Endothelial cell of umbilical vein (primary cell): ENCODE measurements around the gene HDAC4. TPM values are rescaled to one million over a fixed set of nuclear protein-coding genes. Genes with fewer than 3 reads are reported as not detected.

Source experiments
- BruUV-seq: library from RNA; stranded (reverse); fragments of 400-500 nt; replicated peaks from 2 replicates; lab custom pipeline; 2021; lab: Mats Ljungman, UMichigan
- CTCF ChIA-PET: fragments of 300-600, 350-600 bp; sonication (Branson Sonifier 250); formaldehyde crosslinking; loops from one replicate; lab custom pipeline; 2021; ENCODE audit warnings: antibody characterized with exemption, inconsistent platforms; lab: Charles Lee
- POLR2A ChIA-PET: fragments of 300-600, 350-600 bp; sonication (Branson Sonifier 250); formaldehyde crosslinking; loops from one replicate; lab custom pipeline; 2021; ENCODE audit warnings: antibody characterized with exemption, inconsistent platforms; lab: Charles Lee
- DNase-seq: peaks from one replicate; pipeline ENCODE4 v3.0.0-alpha.2; 2011; ENCODE audit warnings: low read depth, low spot score
- FAIRE-seq: peaks from 2 replicates; lab custom pipeline; 2011; peaks lifted over from hg19 to GRCh38; lab: Jason Lieb, UNC
- H2AFZ ChIP-seq: 2 replicates; pipeline ENCODE4 v1.6.0; 2012; ENCODE audit warnings: low read depth, low read length, control low read depth, inconsistent platforms
- H3K27ac ChIP-seq: 2 replicates; pipeline ENCODE4 v1.5.1; 2011; ENCODE audit warnings: low read depth, mild to moderate bottlenecking, control low read depth, low read length, moderate library complexity; ENCODE audit not compliant: insufficient read depth
- H3K27me3 ChIP-seq, 2 experiments: 2 replicates each; pipeline versions ENCODE4 v1.6.0 to v1.6.1; 2011; ENCODE audit warnings: low read length in 2 of 2, mixed read lengths in 1 of 2; ENCODE audit not compliant: control insufficient read depth in 2 of 2, insufficient read depth in 2 of 2
- H3K36me3 ChIP-seq, 2 experiments: 2 replicates in 1 of 2; 3 replicates in 1 of 2; pipeline ENCODE4 v1.5.1; 2011; ENCODE audit warnings: low read length in 2 of 2, mild to moderate bottlenecking in 1 of 2, moderate library complexity in 1 of 2; ENCODE audit not compliant: control insufficient read depth in 2 of 2, insufficient read depth in 2 of 2; ENCODE audit errors: extremely low read depth in 1 of 2
- H3K4me1 ChIP-seq: 3 replicates; pipeline ENCODE4 v1.5.1; 2011; ENCODE audit warnings: mild to moderate bottlenecking, low read length; ENCODE audit not compliant: control insufficient read depth, insufficient read depth; ENCODE audit errors: extremely low read depth
- H3K4me2 ChIP-seq: 2 replicates; pipeline ENCODE4 v1.6.1; 2011; ENCODE audit warnings: low read length, control low read depth, mixed read lengths; ENCODE audit not compliant: insufficient read depth
- H3K4me3 ChIP-seq, 3 experiments: fragments of 200-600 bp in 1 of 3; sonication (generic), shearing (Covaris generic) in 1 of 3; replicated peaks in 1 of 3; 2 replicates each; pipeline ENCODE4 v1.5.1; 2011 to 2016; ENCODE audit warnings: control low read depth in 3 of 3, low read length in 3 of 3, mild to moderate bottlenecking in 2 of 3, inconsistent platforms in 1 of 3, low read depth in 1 of 3, moderate library complexity in 1 of 3; ENCODE audit not compliant: insufficient read depth in 1 of 3
- H3K79me2 ChIP-seq: 2 replicates; pipeline ENCODE4 v1.6.0; 2012; ENCODE audit warnings: low read length, inconsistent platforms; ENCODE audit not compliant: control insufficient read depth, insufficient read depth
- H3K9ac ChIP-seq: replicated peaks from 2 replicates; pipeline ENCODE3; 2011; ENCODE audit warnings: low read length, control low read depth; ENCODE audit not compliant: insufficient read depth; ENCODE audit errors: extremely low read depth
- H3K9me1 ChIP-seq: replicated peaks from 3 replicates; pipeline ENCODE4 v1.6.0; 2011; ENCODE audit warnings: mild to moderate bottlenecking, low read length; ENCODE audit not compliant: control insufficient read depth, insufficient read depth; ENCODE audit errors: extremely low read depth
- H3K9me3 ChIP-seq: replicated peaks from 2 replicates; pipeline ENCODE4 v1.5.1; 2012; ENCODE audit warnings: low read length, inconsistent platforms; ENCODE audit not compliant: control insufficient read depth, insufficient read depth
- H4K20me1 ChIP-seq: replicated peaks from 2 replicates; pipeline ENCODE3; 2011; ENCODE audit warnings: mild to moderate bottlenecking, low read length; ENCODE audit not compliant: control insufficient read depth, insufficient read depth; ENCODE audit errors: extremely low read depth
- GATA2 ChIP-seq: IDR thresholded peaks from 2 replicates; pipeline ENCODE4 v1.7.0; 2011; ENCODE audit warnings: low read depth, mild to moderate bottlenecking, moderate library complexity, mixed read lengths, low read length; ENCODE audit not compliant: insufficient read length, insufficient read depth
- MYC ChIP-seq: IDR thresholded peaks from one replicate; pipeline ENCODE4 v1.6.1; 2011; ENCODE audit warnings: mild to moderate bottlenecking, low read depth, low read length
- POLR2AphosphoS5 ChIP-seq: IDR thresholded peaks from 2 replicates; pipeline ENCODE4 v1.6.1; 2012; ENCODE audit warnings: low read depth, mild to moderate bottlenecking, control low read depth, low read length, moderate library complexity; ENCODE audit not compliant: insufficient read depth
- dilution Hi-C: fragments of 300-500 bp; cut with MboI; formaldehyde crosslinking; loops from one replicate; pipeline ENCODE4 v1.15.0; 2019; ENCODE audit warnings: low sequenced_read_pairs; ENCODE audit not compliant: extremely low pct_ligation_motif_present
- intact Hi-C: fragments of 100-400 bp; cut with micrococcal nuclease; formaldehyde crosslinking; loops from one replicate; pipeline ENCODE4 v1.10.0; 2022
- polyA plus RNA-seq, 4 experiments: library from polyadenylated mRNA; depleted of rRNA in 3 of 4; stranded (reverse) in 3 of 4; unstranded in 1 of 4; fragments of >200 nt; gene quantifications; 2 replicates each; pipeline versions ENCODE4 v1.2.1 to v1.2.3, GENCODE V29; 2011 to 2012; ENCODE audit warnings: missing spikeins in 1 of 4
- total RNA-seq: library from RNA; stranded (reverse); gene quantifications from 2 replicates; pipeline ENCODE4 v1.2.3, GENCODE V29; 2021
- TF ChIP-seq, protein P1 (sequence below), 2 donors: IDR thresholded peaks; 1 replicate in 1 of 2; 2 replicates in 1 of 2; pipeline ENCODE4 v1.5.1; 2011; ENCODE audit warnings: low read length in 2 of 2, mild to moderate bottlenecking in 2 of 2, moderate library complexity in 2 of 2, control low read depth in 1 of 2, inconsistent platforms in 1 of 2, low read depth in 1 of 2; ENCODE audit not compliant: insufficient read depth in 1 of 2; ENCODE audit errors: extremely low read depth in 1 of 2

Gene HDAC4
- total and polyA plus RNA-seq, 2 donors (not counting 3 experiments of a cell fraction or from before 2014, with no cell fraction given): 13.4 to 33.0 TPM

DNA sequence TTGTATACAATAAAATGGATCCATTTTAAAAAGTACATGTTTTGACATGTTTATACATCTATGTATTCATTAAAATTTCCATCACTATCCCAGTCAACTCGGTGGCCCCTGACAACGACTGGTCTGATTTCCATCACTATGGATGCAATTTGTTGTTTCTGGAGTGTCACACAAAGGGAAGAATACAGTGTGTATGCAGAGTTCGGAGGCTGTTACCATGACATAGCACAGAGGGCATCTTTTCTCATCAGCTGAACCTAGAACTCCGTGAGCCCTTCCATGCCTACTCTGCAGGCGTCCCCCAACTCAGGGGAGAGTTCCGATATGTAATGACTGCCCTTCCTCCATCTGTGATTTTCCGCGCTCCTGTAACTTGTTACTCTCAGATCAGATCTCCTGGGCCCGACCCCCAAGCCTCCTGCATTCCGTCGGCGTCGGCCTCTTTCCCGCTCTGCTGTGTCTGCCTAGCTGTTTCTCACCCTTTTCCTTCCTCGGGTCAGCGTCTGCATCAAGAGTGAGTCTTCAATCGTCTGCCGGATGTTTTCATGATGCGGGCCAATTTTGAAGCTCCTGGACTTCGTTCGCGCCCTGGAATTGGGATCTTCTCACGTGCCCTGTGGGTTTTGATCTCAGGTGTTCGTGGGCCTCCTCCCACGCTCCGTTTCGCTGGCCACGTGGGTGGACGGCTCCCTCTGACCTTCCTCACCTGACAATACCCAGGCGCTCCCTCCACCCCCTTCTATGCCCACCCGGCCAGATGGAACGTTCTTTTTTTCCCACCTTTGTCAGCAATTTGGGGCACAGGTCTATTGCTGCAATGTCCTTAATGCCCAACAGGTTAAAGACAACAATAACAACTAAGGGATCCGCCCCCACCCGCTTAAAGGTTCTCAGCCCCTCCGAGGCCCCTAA, 391.9 kb downstream of the HDAC4 start:
- dilution Hi-C loops (no loop called here), intact Hi-C loops (no loop called here)
- BruUV-seq: no TSS peak
- H3K9ac ChIP-seq: no peak overlapping the region
- FAIRE-seq (no peak), DNase-seq (peak; percentile 58)
- H3K4me1 ChIP-seq: no peaks in the 10 kb centered on the region
- no peaks in the 10 kb centered on the region for H3K27me3 ChIP-seq
- no peak for TF ChIP-seq GATA2
- TF ChIP-seq MYC: no peak
- TF ChIP-seq, protein P1, sequence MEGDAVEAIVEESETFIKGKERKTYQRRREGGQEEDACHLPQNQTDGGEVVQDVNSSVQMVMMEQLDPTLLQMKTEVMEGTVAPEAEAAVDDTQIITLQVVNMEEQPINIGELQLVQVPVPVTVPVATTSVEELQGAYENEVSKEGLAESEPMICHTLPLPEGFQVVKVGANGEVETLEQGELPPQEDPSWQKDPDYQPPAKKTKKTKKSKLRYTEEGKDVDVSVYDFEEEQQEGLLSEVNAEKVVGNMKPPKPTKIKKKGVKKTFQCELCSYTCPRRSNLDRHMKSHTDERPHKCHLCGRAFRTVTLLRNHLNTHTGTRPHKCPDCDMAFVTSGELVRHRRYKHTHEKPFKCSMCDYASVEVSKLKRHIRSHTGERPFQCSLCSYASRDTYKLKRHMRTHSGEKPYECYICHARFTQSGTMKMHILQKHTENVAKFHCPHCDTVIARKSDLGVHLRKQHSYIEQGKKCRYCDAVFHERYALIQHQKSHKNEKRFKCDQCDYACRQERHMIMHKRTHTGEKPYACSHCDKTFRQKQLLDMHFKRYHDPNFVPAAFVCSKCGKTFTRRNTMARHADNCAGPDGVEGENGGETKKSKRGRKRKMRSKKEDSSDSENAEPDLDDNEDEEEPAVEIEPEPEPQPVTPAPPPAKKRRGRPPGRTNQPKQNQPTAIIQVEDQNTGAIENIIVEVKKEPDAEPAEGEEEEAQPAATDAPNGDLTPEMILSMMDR (IDR thresholded peaks at IDR 0.05; ENCODE audit: extremely low read depth in 1 of 2, insufficient read depth in 1 of 2, low read depth in 1 of 2, low read length in 2 of 2): no peak
- TF ChIP-seq POLR2AphosphoS5: peak; percentile 33
- no peaks in the 10 kb centered on the region for H3K9me3 ChIP-seq
- no peaks in the 10 kb centered on the region for H3K36me3 ChIP-seq
- H4K20me1 ChIP-seq: no peaks in the 10 kb centered on the region
- H3K4me3 ChIP-seq: no peak overlapping the region
- H3K9me1 ChIP-seq: no peaks in the 10 kb centered on the region
- ChIA-PET POLR2A (no interaction called here), CTCF (interaction anchor here (1.2 kb wide), 1 partner anchor 10 kb away, joined by 3 read pairs; no protein-coding TSS in a partner anchor)
- H3K27ac ChIP-seq: no peak overlapping the region
- no peaks in the 10 kb centered on the region for H3K79me2 ChIP-seq
- H2AFZ ChIP-seq: no peak overlapping the region
- no peak overlapping the region for H3K4me2 ChIP-seq
